K562 (cell line): Measurements from ENCODE around the gene NOL4L. TPM values are rescaled to one million over a fixed set of nuclear protein-coding genes. Genes with fewer than 3 reads are reported as not detected.

Experiments
- ATAC-seq: fragments of 200-7000 bp; cut with Tn5 transposase; 3 replicates; pipeline ENCODE4 v1.9.1; 2020; ENCODE audit warnings: moderate library complexity
- BruUV-seq: library from RNA; stranded (reverse); fragments of 400-500 nt; replicated peaks from 2 replicates; lab custom pipeline; 2021; lab: Mats Ljungman, UMichigan
- CTCF ChIA-PET: fragments of 300-600 bp; formaldehyde crosslinking; extraction: SDS; loops from one replicate; lab custom pipeline; 2021; ENCODE audit warnings: low intra/inter-chr PET ratio; lab: Yijun Ruan, JAX
- POLR2A ChIA-PET: fragments of 300-600, 350-650 bp; sonication (Branson Sonifier 250); formaldehyde crosslinking; extraction: SDS; loops from one replicate; lab custom pipeline; 2021; ENCODE audit warnings: antibody characterized with exemption, inconsistent platforms; lab: Yijun Ruan, JAX
- DNase-seq, 4 experiments: peaks; one replicate each; pipeline versions ENCODE4 v3.0.0 to v3.0.0-alpha.2; 2011 to 2018; ENCODE audit warnings: low spot score in 3 of 4, mixed read lengths in 3 of 4; ENCODE audit errors: extremely low read depth in 1 of 4
- FAIRE-seq: peaks from 2 replicates; lab custom pipeline; 2011; peaks lifted over from hg19 to GRCh38; lab: Jason Lieb, UNC
- H2AFZ ChIP-seq: 2 replicates; pipeline ENCODE4 v1.6.0; 2011; ENCODE audit warnings: low read depth, low read length, control low read depth, inconsistent platforms
- H3K27ac ChIP-seq: fragments of 200-600 bp; 3 replicates; pipeline ENCODE4 v1.8.0; 2011; ENCODE audit warnings: low read depth, mild to moderate bottlenecking, control low read depth, inconsistent platforms, low read length, moderate library complexity, mixed read lengths; ENCODE audit errors: extremely low read depth
- H3K27me3 ChIP-seq, 2 experiments: fragments of 300-600 bp in 1 of 2; 2 replicates in 1 of 2; 3 replicates in 1 of 2; pipeline versions ENCODE4 v1.6.0 to v1.8.0; 2011; ENCODE audit warnings: inconsistent platforms in 2 of 2, low read length in 2 of 2, mild to moderate bottlenecking in 1 of 2, mixed read lengths in 1 of 2, moderate library complexity in 1 of 2; ENCODE audit not compliant: control insufficient read depth in 2 of 2, insufficient read depth in 2 of 2
- H3K36me3 ChIP-seq: fragments of 300-600 bp; 3 replicates; pipeline ENCODE4 v1.8.0; 2011; ENCODE audit warnings: mild to moderate bottlenecking, low read length, inconsistent platforms; ENCODE audit not compliant: control insufficient read depth, insufficient read depth
- H3K4me1 ChIP-seq, 2 experiments: fragments of 200-600 bp in 1 of 2; replicated peaks in 1 of 2; 2 replicates in 1 of 2; 3 replicates in 1 of 2; pipeline versions ENCODE4 v1.5.1 to v1.8.0; 2011; ENCODE audit warnings: inconsistent platforms in 2 of 2, low read length in 2 of 2, mild to moderate bottlenecking in 1 of 2, mixed read lengths in 1 of 2, moderate library complexity in 1 of 2; ENCODE audit not compliant: control insufficient read depth in 2 of 2, insufficient read depth in 2 of 2
- H3K4me2 ChIP-seq: 2 replicates; pipeline ENCODE4 v1.6.1; 2011; ENCODE audit warnings: low read length, control low read depth, inconsistent platforms, mixed read lengths; ENCODE audit not compliant: insufficient read depth
- H3K4me3 ChIP-seq: fragments of 200-600 bp; sonication (generic), shearing (Covaris generic); 2 replicates; pipeline ENCODE4 v1.5.1; 2016; ENCODE audit warnings: control low read depth, inconsistent platforms
- H3K79me2 ChIP-seq: fragments of 200-600 bp; 3 replicates; pipeline ENCODE4 v1.8.0; 2011; ENCODE audit warnings: low read length, inconsistent platforms; ENCODE audit not compliant: control insufficient read depth, insufficient read depth
- H3K9ac ChIP-seq, 2 experiments: 2 replicates each; pipeline versions ENCODE4 v1.6.0 to v1.6.1; 2011; ENCODE audit warnings: low read depth in 2 of 2, low read length in 2 of 2, control low read depth in 1 of 2, inconsistent platforms in 1 of 2, mild to moderate bottlenecking in 1 of 2, mixed read lengths in 1 of 2; ENCODE audit not compliant: insufficient read depth in 1 of 2
- H3K9me1 ChIP-seq: one replicate; pipeline ENCODE4 v1.6.0; 2011; ENCODE audit warnings: inconsistent platforms, mild to moderate bottlenecking, low read length, moderate library complexity; ENCODE audit not compliant: control insufficient read depth, insufficient read depth
- H3K9me3 ChIP-seq: replicated peaks from 2 replicates; pipeline ENCODE4 v1.5.1; 2011; ENCODE audit warnings: low read depth, low read length, inconsistent platforms; ENCODE audit not compliant: control insufficient read depth, insufficient read depth
- H4K20me1 ChIP-seq: replicated peaks from 2 replicates; pipeline ENCODE4 v1.6.1; 2011; ENCODE audit warnings: low read length, inconsistent platforms, mixed read lengths; ENCODE audit not compliant: control insufficient read depth, insufficient read depth
- CHD7 ChIP-seq: fragments of 200-600 bp; sonication (generic); IDR thresholded peaks from one replicate; pipeline ENCODE4 v1.6.1; 2012; ENCODE audit warnings: mild to moderate bottlenecking, low read depth, low read length, inconsistent platforms
- MEIS2 ChIP-seq: fragments of 450-650 bp; IDR thresholded peaks from 2 replicates; pipeline ENCODE4 v1.6.1; 2014; ENCODE audit warnings: mild to moderate bottlenecking; ENCODE audit not compliant: partially characterized antibody
- POLR2AphosphoS2 ChIP-seq: IDR thresholded peaks from 2 replicates; pipeline ENCODE4 v1.6.1; 2012; ENCODE audit warnings: low read length, improper control_type of control experiment
- POLR2G ChIP-seq: fragments of 200-400 bp; formaldehyde crosslinking; IDR thresholded peaks from 2 replicates; pipeline ENCODE4 v1.6.1; 2017; ENCODE audit warnings: low read depth, mild to moderate bottlenecking, antibody characterized with exemption, low read length, moderate library complexity
- RBM17 ChIP-seq: fragments of 200-400 bp; formaldehyde crosslinking; IDR thresholded peaks from 2 replicates; pipeline ENCODE4 v1.6.1; 2017; ENCODE audit warnings: low read depth, mild to moderate bottlenecking, low read length, borderline replicate concordance
- RBM22 ChIP-seq: fragments of 200-400 bp; formaldehyde crosslinking; IDR thresholded peaks from 2 replicates; pipeline ENCODE4 v1.6.1; 2018; ENCODE audit warnings: low read length, low read depth; ENCODE audit not compliant: poor library complexity, severe bottlenecking
- ZNF644 ChIP-seq: fragments of 200-800 bp; sonication (Bioruptor generic); IDR thresholded peaks from 2 replicates; pipeline ENCODE4 v1.6.1; 2016; ENCODE audit warnings: low read depth, missing genetic modification characterization, missing compliant biosample characterization
- ZNF740 ChIP-seq, 3 experiments: fragments of 200-800 bp in 1 of 3; sonication (Bioruptor generic) in 1 of 3; sonication (generic) in 1 of 3; formaldehyde crosslinking in 1 of 3; IDR thresholded peaks; 2 replicates each; pipeline versions ENCODE4 v1.6.1 to v1.8.0; 2016 to 2022; ENCODE audit warnings: mild to moderate bottlenecking in 2 of 3, missing compliant biosample characterization in 2 of 3, missing genetic modification characterization in 2 of 3, missing genetic modification reagents in 1 of 3
- WGBS: fragments of 100-300 bp; shearing (Covaris generic); methylation state at CpG from one replicate; pipeline ENCODE4 v1.1.6; 2016; ENCODE audit warnings: low coverage, mixed read lengths; ENCODE audit not compliant: insufficient coverage; ENCODE audit errors: missing lambda C conversion rate; 5-methylcytosine and 5-hydroxymethylcytosine counted together
- in situ Hi-C: fragments of 300-500 bp; cut with MboI; formaldehyde crosslinking; loops from 4 replicates; pipeline ENCODE4 v1.15.0; 2018; ENCODE audit warnings: inconsistent platforms, mixed read lengths
- intact Hi-C: fragments of 100-400 bp; cut with micrococcal nuclease; formaldehyde crosslinking; loops from 2 replicates; pipeline ENCODE4 v1.14.2; 2022
- polyA plus RNA-seq, 8 experiments: library from polyadenylated mRNA; depleted of rRNA in 4 of 8; stranded (reverse) in 5 of 8; unstranded in 3 of 8; fragments of >200 nt; fragmentation: Nextera tagmentation in 2 of 8; fragmentation: Illumina TruSeq in 1 of 8; extraction: Ambion mirVana in 2 of 8; extraction: Trizol in 1 of 8; gene quantifications; 2 replicates each; pipeline versions ENCODE4 v1.2.1 to v1.2.3, GENCODE V29; 2011 to 2014; ENCODE audit warnings: inconsistent platforms in 1 of 8, missing spikeins in 1 of 8
- total RNA-seq, 7 experiments: library from RNA; depleted of rRNA in 6 of 7; stranded (reverse); fragments of >200 nt in 6 of 7; fragmentation: Illumina TruSeq in 2 of 7; extraction: Trizol in 2 of 7; gene quantifications; 2 replicates each; pipeline versions ENCODE4 v1.2.1 to v1.2.3, GENCODE V29; 2011 to 2021; ENCODE audit warnings: low replicate concordance in 1 of 7

Gene NOL4L
- total and polyA plus RNA-seq, 9 of the 15 experiments (the other 6 are each of a cell fraction or from before 2014, with no cell fraction given), result 5.1 to 36.2 (median 13.6) TPM

- 80% methylated on average over 10 of the region's 12 CpGs for WGBS
These were observed 139.4 kb downstream of the NOL4L start for GRCh38 chr20:32445539-32446273.

More at GRCh38 chr20:32445539-32446273, 139.4 kb downstream of the NOL4L start:
- intact Hi-C loops (no loop called here), in situ Hi-C loops (no loop called here)
- no TSS peak for BruUV-seq
- Histone ChIP-seq H3K4me3 (no peak overlapping the region), H3K9me1 (no peaks in the 10 kb centered on the region), H3K4me2 (no peak overlapping the region), H3K79me2 (no peaks in the 10 kb centered on the region), H4K20me1 (peaks cover 12% of the 10 kb centered on the region; the same call in 1 of the 2 replicates), H3K9ac (0 out of 4 replicates have a peak overlapping the region, but pooled peaks of 1 of the 2 experiments have one; percentile 6), H3K9me3 (no peaks in the 10 kb centered on the region)
- peak in 1 of 4 experiments; percentile 34 for DNase-seq
- TF ChIP-seq ZNF644 (tag) (no peak), CHD7 (no peak), ZNF740 (CRISPR knock-in tag; IDR thresholded peaks at IDR 0.05) (peak; percentile 66), ZNF740 (tag; IDR thresholded peaks at IDR 0.05) (no peak), RBM22 (peak; percentile 63), RBM17 (no peak), POLR2AphosphoS2 (peak; percentile 76), MEIS2 (peak; percentile 20), POLR2G (peak; percentile 67)
- TF ChIP-seq, all 486 proteins: peak for 5
- Histone ChIP-seq H3K27ac (no peak overlapping the region), H2AFZ (no peak overlapping the region), H3K36me3 (peaks cover 89% of the 10 kb centered on the region), H3K4me1 (peaks cover 0 to 12% of the 10 kb centered on the region in 2 experiments; a peak in 1 of 5 replicates), H3K27me3 (no peaks in the 10 kb centered on the region)
- ATAC-seq (peak; percentile 23; the same call in 1 of the 3 replicates), FAIRE-seq (no peak)
- POLR2A ChIA-PET, result interaction anchor here (0.6 to 1.2 kb wide), 3 partner anchors 11 to 36 kb away, joined by 3 read pairs; no protein-coding TSS in a partner anchor
- CTCF ChIA-PET, result no interaction called here
